PC-9 (cell line): Measurements from ENCODE around the gene IQSEC3. TPM values are rescaled to one million over a fixed set of nuclear protein-coding genes. Genes with fewer than 3 reads are reported as not detected.

Experiments
- BruUV-seq: library from RNA; stranded (reverse); fragments of 400-500 nt; replicated peaks from 2 replicates; lab custom pipeline; 2021; lab: Mats Ljungman, UMichigan
- CTCF ChIA-PET: fragments of 300-600 bp; sonication (Branson Sonifier 250); formaldehyde crosslinking; loops from one replicate; lab custom pipeline; 2022; ENCODE audit warnings: antibody characterized with exemption; lab: Charles Lee
- POLR2A ChIA-PET: fragments of 300-600 bp; sonication (Branson Sonifier 250); formaldehyde crosslinking; loops from one replicate; lab custom pipeline; 2022; ENCODE audit warnings: antibody characterized with exemption; ENCODE audit not compliant: unreplicated experiment; lab: Charles Lee
- DNase-seq, 2 experiments: peaks; one replicate each; pipeline versions ENCODE4 v3.0.0 to v3.0.0-alpha.2; 2015 to 2022; ENCODE audit warnings: mixed read lengths in 1 of 2
- H2AFZ ChIP-seq: fragments of 200-600 bp; sonication (generic); 2 replicates; pipeline ENCODE4 v1.8.1; 2017; ENCODE audit warnings: antibody characterized with exemption
- H3F3A ChIP-seq: fragments of 200-600 bp; sonication (generic); 2 replicates; pipeline ENCODE4 v1.8.1; 2017; ENCODE audit warnings: antibody characterized with exemption, mild to moderate bottlenecking, low read depth; ENCODE audit not compliant: insufficient read depth
- H3K27ac ChIP-seq: fragments of 200-600 bp; sonication (generic); 2 replicates; pipeline ENCODE4 v1.6.1; 2016; ENCODE audit warnings: mixed run types
- H3K27me3 ChIP-seq: fragments of 200-600 bp; sonication (generic); 2 replicates; pipeline ENCODE4 v1.6.1; 2016; ENCODE audit warnings: low read depth, mixed run types; ENCODE audit not compliant: insufficient read depth
- H3K36me3 ChIP-seq: fragments of 200-600 bp; sonication (generic); 2 replicates; pipeline ENCODE4 v1.6.1; 2016; ENCODE audit warnings: low read depth, mixed run types
- H3K4me1 ChIP-seq: fragments of 200-600 bp; sonication (generic); replicated peaks from 2 replicates; pipeline ENCODE4 v1.6.1; 2016; ENCODE audit warnings: mixed run types; ENCODE audit not compliant: insufficient read depth
- H3K4me2 ChIP-seq: fragments of 200-600 bp; sonication (generic); 2 replicates; pipeline ENCODE4 v1.6.1; 2017; ENCODE audit warnings: mixed run types
- H3K4me3 ChIP-seq: fragments of 200-600 bp; sonication (generic); 2 replicates; pipeline ENCODE4 v1.6.1; 2016; ENCODE audit warnings: mixed run types
- H3K79me2 ChIP-seq: fragments of 200-600 bp; sonication (generic); 2 replicates; pipeline ENCODE4 v1.6.1; 2017; ENCODE audit warnings: low read depth, mixed run types
- H3K9me2 ChIP-seq: fragments of 200-600 bp; sonication (generic); 2 replicates; pipeline ENCODE4 v1.8.1; 2017; ENCODE audit warnings: mild to moderate bottlenecking; ENCODE audit not compliant: insufficient read depth
- H3K9me3 ChIP-seq: fragments of 200-600 bp; sonication (generic); 2 replicates; pipeline ENCODE4 v1.8.1; 2016; ENCODE audit warnings: low read depth; ENCODE audit not compliant: insufficient read depth
- H4K20me1 ChIP-seq: fragments of 200-600 bp; sonication (generic); 2 replicates; pipeline ENCODE4 v1.8.1; 2017; ENCODE audit not compliant: insufficient read depth
- CTCF ChIP-seq: fragments of 200-600 bp; sonication (generic); conservative IDR thresholded peaks from 2 replicates; pipeline ENCODE4 v1.6.1; 2017; ENCODE audit warnings: mixed run types, antibody characterized with exemption, mild to moderate bottlenecking, moderate library complexity
- EZH2 ChIP-seq: fragments of 200-600 bp; sonication (generic); IDR thresholded peaks from 2 replicates; pipeline ENCODE4 v1.8.0; 2017; ENCODE audit warnings: antibody characterized with exemption, low read depth
- intact Hi-C: fragments of 100-400 bp; cut with micrococcal nuclease; formaldehyde crosslinking; loops from one replicate; pipeline ENCODE4 v1.10.0; 2022; ENCODE audit not compliant: unreplicated experiment
- total RNA-seq: library from RNA; stranded (reverse); gene quantifications from 2 replicates; pipeline ENCODE4 v1.2.3, GENCODE V29; 2021

IQSEC3 gene
- total RNA-seq, 1 experiment from 2014 or later: not detected

- Histone ChIP-seq H3K4me1 (no peaks in the 10 kb centered on the region), H2AFZ (no peak overlapping the region), H3K9me2 (no peaks in the 10 kb centered on the region), H4K20me1 (no peaks in the 10 kb centered on the region), H3K9me3 (no peaks in the 10 kb centered on the region), H3K4me2 (no peak overlapping the region), H3K4me3 (no peak overlapping the region), H3K27ac (no peak overlapping the region), H3K36me3 (no peaks in the 10 kb centered on the region), H3F3A (no peaks in the 10 kb centered on the region), H3K79me2 (no peaks in the 10 kb centered on the region), H3K27me3 (peaks cover 96% of the 10 kb centered on the region)
- CTCF ChIA-PET: no interaction called here
- DNase-seq: no peak
- POLR2A ChIA-PET: no interaction called here
- BruUV-seq: no TSS peak
- intact Hi-C loops: no loop called here
- TF ChIP-seq CTCF: no peak
- TF ChIP-seq EZH2: no peak
Measured at GRCh38 chr12:223841-224240, 157.3 kb downstream of the IQSEC3 start.

- no peak overlapping the region for H3K4me3 ChIP-seq
- no peaks in the 10 kb centered on the region for H3K4me1 ChIP-seq
- intact Hi-C loops: no loop called here
- H3K27me3 ChIP-seq: peaks cover 96% of the 10 kb centered on the region
- no TSS peak for BruUV-seq
- no peaks in the 10 kb centered on the region for H3K36me3 ChIP-seq
- ChIA-PET POLR2A (no interaction called here), CTCF (no interaction called here)
- H3K9me2 ChIP-seq: no peaks in the 10 kb centered on the region
- DNase-seq: no peak
- no peak overlapping the region for H3K27ac ChIP-seq
- no peaks in the 10 kb centered on the region for H3K79me2 ChIP-seq
- no peak overlapping the region for H3K4me2 ChIP-seq
- TF ChIP-seq EZH2 (no peak), CTCF (no peak)
- no peaks in the 10 kb centered on the region for H3F3A ChIP-seq
- H2AFZ ChIP-seq: no peak overlapping the region
- no peaks in the 10 kb centered on the region for H3K9me3 ChIP-seq
- H4K20me1 ChIP-seq: no peaks in the 10 kb centered on the region
Measured at GRCh38 chr12:224330-224729, 157.8 kb downstream of the IQSEC3 start.

- TF ChIP-seq EZH2 (no peak), CTCF (no peak)
- CTCF ChIA-PET: no interaction called here
- POLR2A ChIA-PET: no interaction called here
- Histone ChIP-seq H3K4me3 (no peak overlapping the region), H3K4me1 (no peaks in the 10 kb centered on the region), H3K27me3 (peaks cover 96% of the 10 kb centered on the region), H4K20me1 (no peaks in the 10 kb centered on the region), H3K79me2 (no peaks in the 10 kb centered on the region), H3K36me3 (no peaks in the 10 kb centered on the region), H2AFZ (no peak overlapping the region), H3K27ac (no peak overlapping the region), H3K9me3 (no peaks in the 10 kb centered on the region), H3K4me2 (no peak overlapping the region), H3F3A (no peaks in the 10 kb centered on the region), H3K9me2 (no peaks in the 10 kb centered on the region)
- intact Hi-C loops: no loop called here
- no peak for DNase-seq
- BruUV-seq: no TSS peak
Measured at GRCh38 chr12:225012-225411, 158.4 kb downstream of the IQSEC3 start.
